ENCODE measurements around the gene LTBP1.

The LTBP1 gene

DNA sequence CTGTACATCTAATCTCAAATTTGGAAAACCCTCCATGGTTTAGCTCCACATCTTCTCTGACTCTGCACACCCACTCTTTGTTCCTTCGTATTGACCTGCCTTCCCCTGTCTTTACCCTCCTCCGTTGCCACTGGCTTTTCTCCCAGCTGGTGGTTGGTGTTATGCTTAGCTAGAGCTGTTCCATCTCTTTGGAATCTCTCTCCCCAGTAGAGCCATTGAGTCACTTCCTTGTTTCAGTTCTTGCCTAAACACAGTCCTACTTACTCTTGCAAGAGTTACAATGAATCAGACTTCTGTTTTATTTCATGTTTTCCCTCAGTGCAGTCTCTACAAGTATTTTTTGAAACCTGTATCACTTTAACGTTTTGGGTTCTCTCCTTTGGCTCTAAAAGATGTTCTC lies 263.9 kb downstream of the LTBP1 start:
- peaks cover 3% of the 10 kb centered on the region for H3K79me1 ChIP-seq (ENCODE audit: low read length)
- no peak overlapping the region for H3K4me2 ChIP-seq (ENCODE audit: low read length)
- H2BK12ac ChIP-seq (ENCODE audit: low read length) = no peak overlapping the region
- no peak overlapping the region for H2BK120ac ChIP-seq (ENCODE audit: insufficient read depth, low read length, poor library complexity)
- peaks cover 0 to 4% of the 10 kb centered on the region in 2 experiments for H3K4me1 ChIP-seq (ENCODE audit: control insufficient read depth in 1 of 2, insufficient read depth in 2 of 2, low read length in 2 of 2)
- no peak overlapping the region for H3K9ac ChIP-seq (ENCODE audit: low read length)
- no peaks in the 10 kb centered on the region for H3K27me3 ChIP-seq (ENCODE audit: insufficient read depth, low read length)
- H4K12ac ChIP-seq (ENCODE audit: low read depth, low read length) = no peak overlapping the region
- peak in 1 of 2 donors; percentile 32 for DNase-seq
- no peak overlapping the region for H2BK5ac ChIP-seq (ENCODE audit: low read depth, low read length, poor library complexity)
- no peak overlapping the region for H4K91ac ChIP-seq (ENCODE audit: low read depth, low read length)
- H3K4ac ChIP-seq (ENCODE audit: low read depth, low read length) = no peak overlapping the region
- no peaks in the 10 kb centered on the region for H3K79me2 ChIP-seq (ENCODE audit: control insufficient read depth, insufficient read depth, low read length, poor library complexity)
- H3K14ac ChIP-seq (ENCODE audit: low read length) = no peak overlapping the region
- H3K36me3 ChIP-seq (ENCODE audit: control insufficient read depth in 1 of 2, insufficient read depth in 2 of 2, low read length in 2 of 2) = no peaks in the 10 kb centered on the region
- H3K27ac ChIP-seq (ENCODE audit: low read depth, low read length) = no peak overlapping the region
- H4K8ac ChIP-seq (ENCODE audit: low read depth, low read length) = no peak overlapping the region
- H3K4me3 ChIP-seq (ENCODE audit: low read depth, low read length) = no peak overlapping the region
- H3K18ac ChIP-seq (ENCODE audit: low read length) = no peak overlapping the region
- no peak overlapping the region for H2AK5ac ChIP-seq (ENCODE audit: low read length)
- no peak overlapping the region for H3K23ac ChIP-seq (ENCODE audit: low read length)
- no peak overlapping the region for H2AFZ ChIP-seq (ENCODE audit: insufficient read depth, low read length, poor library complexity)
- no CpG with 5 or more reads among the region's 3 CpGs for WGBS (ENCODE audit: extremely low coverage, insufficient coverage, insufficient read length)
- no peaks in the 10 kb centered on the region for H3K9me3 ChIP-seq (ENCODE audit: insufficient read depth, low read depth, low read length)

- no peak overlapping the region for H3K4me3 ChIP-seq (ENCODE audit: low read depth, low read length)
- H4K91ac ChIP-seq (ENCODE audit: low read depth, low read length) = no peak overlapping the region
- no peak overlapping the region for H3K18ac ChIP-seq (ENCODE audit: low read length)
- no CpG with 5 or more reads among the region's 3 CpGs for WGBS (ENCODE audit: extremely low coverage, insufficient coverage, insufficient read length)
- H2AK5ac ChIP-seq (ENCODE audit: low read length) = no peak overlapping the region
- no peak overlapping the region for H3K4me2 ChIP-seq (ENCODE audit: low read length)
- H3K4ac ChIP-seq (ENCODE audit: low read depth, low read length) = no peak overlapping the region
- H3K27ac ChIP-seq (ENCODE audit: low read depth, low read length) = no peak overlapping the region
- H3K9me3 ChIP-seq (ENCODE audit: insufficient read depth, low read depth, low read length) = no peaks in the 10 kb centered on the region
- no peaks in the 10 kb centered on the region for H3K79me2 ChIP-seq (ENCODE audit: control insufficient read depth, insufficient read depth, low read length, poor library complexity)
- no peak overlapping the region for H4K8ac ChIP-seq (ENCODE audit: low read depth, low read length)
- no peaks in the 10 kb centered on the region for H3K27me3 ChIP-seq (ENCODE audit: insufficient read depth, low read length)
- no peak overlapping the region for H3K14ac ChIP-seq (ENCODE audit: low read length)
- no peak overlapping the region for H2BK5ac ChIP-seq (ENCODE audit: low read depth, low read length, poor library complexity)
- H3K9ac ChIP-seq (ENCODE audit: low read length) = no peak overlapping the region
- H3K23ac ChIP-seq (ENCODE audit: low read length) = no peak overlapping the region
- no peak overlapping the region for H2BK120ac ChIP-seq (ENCODE audit: insufficient read depth, low read length, poor library complexity)
- H3K79me1 ChIP-seq (ENCODE audit: low read length) = peaks cover 3% of the 10 kb centered on the region
- H3K36me3 ChIP-seq (ENCODE audit: control insufficient read depth in 1 of 2, insufficient read depth in 2 of 2, low read length in 2 of 2) = no peaks in the 10 kb centered on the region
- no peak overlapping the region for H4K12ac ChIP-seq (ENCODE audit: low read depth, low read length)
- no peak for DNase-seq
- no peak overlapping the region for H2AFZ ChIP-seq (ENCODE audit: insufficient read depth, low read length, poor library complexity)
- H2BK12ac ChIP-seq (ENCODE audit: low read length) = no peak overlapping the region
- H3K4me1 ChIP-seq (ENCODE audit: control insufficient read depth in 1 of 2, insufficient read depth in 2 of 2, low read length in 2 of 2) = peaks cover 0 to 8% of the 10 kb centered on the region in 2 experiments
Measured at GRCh38 chr2:33212151-33212550, 265.4 kb downstream of the LTBP1 start.

GRCh38 chr2:33213244-33213643 lies 266.5 kb downstream of the LTBP1 start:
- no peak overlapping the region for H4K12ac ChIP-seq (ENCODE audit: low read depth, low read length)
- H4K8ac ChIP-seq (ENCODE audit: low read depth, low read length) = no peak overlapping the region
- H3K27ac ChIP-seq (ENCODE audit: low read depth, low read length) = no peak overlapping the region
- H3K4ac ChIP-seq (ENCODE audit: low read depth, low read length) = no peak overlapping the region
- no peak overlapping the region for H3K9ac ChIP-seq (ENCODE audit: low read length)
- H3K79me1 ChIP-seq (ENCODE audit: low read length) = peaks cover 3% of the 10 kb centered on the region
- no peak overlapping the region for H4K91ac ChIP-seq (ENCODE audit: low read depth, low read length)
- no peak overlapping the region for H2BK5ac ChIP-seq (ENCODE audit: low read depth, low read length, poor library complexity)
- H3K4me2 ChIP-seq (ENCODE audit: low read length) = no peak overlapping the region
- H3K14ac ChIP-seq (ENCODE audit: low read length) = no peak overlapping the region
- H3K27me3 ChIP-seq (ENCODE audit: insufficient read depth, low read length) = no peaks in the 10 kb centered on the region
- no peak overlapping the region for H2BK12ac ChIP-seq (ENCODE audit: low read length)
- no peak overlapping the region for H3K23ac ChIP-seq (ENCODE audit: low read length)
- DNase-seq = no peak
- no CpG with 5 or more reads among the region's 3 CpGs for WGBS (ENCODE audit: extremely low coverage, insufficient coverage, insufficient read length)
- H3K9me3 ChIP-seq (ENCODE audit: insufficient read depth, low read depth, low read length) = no peaks in the 10 kb centered on the region
- H3K36me3 ChIP-seq (ENCODE audit: control insufficient read depth in 1 of 2, insufficient read depth in 2 of 2, low read length in 2 of 2) = no peaks in the 10 kb centered on the region
- no peak overlapping the region for H2AFZ ChIP-seq (ENCODE audit: insufficient read depth, low read length, poor library complexity)
- H2AK5ac ChIP-seq (ENCODE audit: low read length) = no peak overlapping the region
- no peak overlapping the region for H2BK120ac ChIP-seq (ENCODE audit: insufficient read depth, low read length, poor library complexity)
- no peak overlapping the region for H3K18ac ChIP-seq (ENCODE audit: low read length)
- H3K79me2 ChIP-seq (ENCODE audit: control insufficient read depth, insufficient read depth, low read length, poor library complexity) = no peaks in the 10 kb centered on the region
- H3K4me3 ChIP-seq (ENCODE audit: low read depth, low read length) = no peak overlapping the region
- H3K4me1 ChIP-seq (ENCODE audit: control insufficient read depth in 1 of 2, insufficient read depth in 2 of 2, low read length in 2 of 2) = peaks cover 0 to 8% of the 10 kb centered on the region in 2 experiments

- no peak overlapping the region for H4K91ac ChIP-seq (ENCODE audit: low read depth, low read length)
- H4K8ac ChIP-seq (ENCODE audit: low read depth, low read length) = no peak overlapping the region
- no peak overlapping the region for H3K14ac ChIP-seq (ENCODE audit: low read length)
- H3K36me3 ChIP-seq (ENCODE audit: control insufficient read depth in 1 of 2, insufficient read depth in 2 of 2, low read length in 2 of 2) = no peaks in the 10 kb centered on the region
- no peak overlapping the region for H2BK120ac ChIP-seq (ENCODE audit: insufficient read depth, low read length, poor library complexity)
- no peak overlapping the region for H3K4me2 ChIP-seq (ENCODE audit: low read length)
- no peak overlapping the region for H3K4me3 ChIP-seq (ENCODE audit: low read depth, low read length)
- H2AFZ ChIP-seq (ENCODE audit: insufficient read depth, low read length, poor library complexity) = no peak overlapping the region
- no peak overlapping the region for H3K23ac ChIP-seq (ENCODE audit: low read length)
- no peak overlapping the region for H4K12ac ChIP-seq (ENCODE audit: low read depth, low read length)
- H3K79me1 ChIP-seq (ENCODE audit: low read length) = peaks cover 3% of the 10 kb centered on the region
- WGBS (ENCODE audit: extremely low coverage, insufficient coverage, insufficient read length) = no CpG with 5 or more reads among the region's 2 CpGs
- H2AK5ac ChIP-seq (ENCODE audit: low read length) = no peak overlapping the region
- no peak overlapping the region for H2BK12ac ChIP-seq (ENCODE audit: low read length)
- no peak overlapping the region for H3K9ac ChIP-seq (ENCODE audit: low read length)
- H3K27me3 ChIP-seq (ENCODE audit: insufficient read depth, low read length) = no peaks in the 10 kb centered on the region
- no peak overlapping the region for H3K4ac ChIP-seq (ENCODE audit: low read depth, low read length)
- no peaks in the 10 kb centered on the region for H3K79me2 ChIP-seq (ENCODE audit: control insufficient read depth, insufficient read depth, low read length, poor library complexity)
- H3K4me1 ChIP-seq (ENCODE audit: control insufficient read depth in 1 of 2, insufficient read depth in 2 of 2, low read length in 2 of 2) = peaks cover 0 to 8% of the 10 kb centered on the region in 2 experiments
- no peak overlapping the region for H3K18ac ChIP-seq (ENCODE audit: low read length)
- H3K9me3 ChIP-seq (ENCODE audit: insufficient read depth, low read depth, low read length) = no peaks in the 10 kb centered on the region
- no peak overlapping the region for H2BK5ac ChIP-seq (ENCODE audit: low read depth, low read length, poor library complexity)
- no peak for DNase-seq
- H3K27ac ChIP-seq (ENCODE audit: low read depth, low read length) = no peak overlapping the region
Measured at GRCh38 chr2:33213648-33214047, 266.9 kb downstream of the LTBP1 start.
